ENCODE measurements around the gene TTLL10. TPM values are rescaled to one million over a fixed set of nuclear protein-coding genes. Genes with fewer than 3 reads are reported as not detected.

Gene TTLL10
- polyA plus RNA-seq, 1 of the 3 experiments (the other 2 are of a cell fraction), result not detected

GRCh38 chr1:1148569-1148968 is 25.1 kb upstream of the TTLL10 start:
- H3K9ac ChIP-seq, result no peak overlapping the region
- H3K27me3 ChIP-seq (ENCODE audit: insufficient read depth), result no peaks in the 10 kb centered on the region
- H3K79me2 ChIP-seq (ENCODE audit: insufficient read depth), result no peaks in the 10 kb centered on the region
- no peaks in the 10 kb centered on the region for H3K9me3 ChIP-seq
- no peak overlapping the region for H3K4me2 ChIP-seq
- TF ChIP-seq SMC3 (IDR thresholded peaks at IDR 0.05; ENCODE audit: low read depth, low read length), result no peak
- TF ChIP-seq USF1 (IDR thresholded peaks at IDR 0.05; ENCODE audit: borderline replicate concordance, low read depth), result no peak
- no peak for TF ChIP-seq IRF3 (IDR thresholded peaks at IDR 0.05; ENCODE audit: low read depth, low read length)
- TF ChIP-seq EP300 (IDR thresholded peaks at IDR 0.05; ENCODE audit: borderline replicate concordance in 1 of 2, low read depth in 1 of 2, low read length in 1 of 2), result no peak
- TF ChIP-seq YY1 (IDR thresholded peaks at IDR 0.05; ENCODE audit: low read depth), result no peak
- TF ChIP-seq REST (IDR thresholded peaks at IDR 0.05; ENCODE audit: low read depth, low read length), result no peak
- TF ChIP-seq EZH2phosphoT487 (IDR thresholded peaks at IDR 0.05; ENCODE audit: borderline replicate concordance, low read depth), result no peak
- TF ChIP-seq NRF1 (IDR thresholded peaks at IDR 0.05; ENCODE audit: low read depth, low read length), result no peak
- no peak for TF ChIP-seq RFX5 (IDR thresholded peaks at IDR 0.05; ENCODE audit: low read length)
- no peak for TF ChIP-seq USF2 (IDR thresholded peaks at IDR 0.05; ENCODE audit: borderline replicate concordance, low read depth, low read length)
- TF ChIP-seq ZBTB33 (IDR thresholded peaks at IDR 0.05; ENCODE audit: borderline replicate concordance, low read depth), result no peak
- TF ChIP-seq SIN3A (IDR thresholded peaks at IDR 0.05; ENCODE audit: borderline replicate concordance, low read depth, low read length), result no peak
- TF ChIP-seq TEAD4 (IDR thresholded peaks at IDR 0.05; ENCODE audit: borderline replicate concordance, insufficient read depth), result no peak
- TF ChIP-seq GATA2 (CRISPR knock-in tag; IDR thresholded peaks at IDR 0.05), result no peak
- TF ChIP-seq NFIC (IDR thresholded peaks at IDR 0.05; ENCODE audit: borderline replicate concordance), result no peak
- TF ChIP-seq, protein P1, sequence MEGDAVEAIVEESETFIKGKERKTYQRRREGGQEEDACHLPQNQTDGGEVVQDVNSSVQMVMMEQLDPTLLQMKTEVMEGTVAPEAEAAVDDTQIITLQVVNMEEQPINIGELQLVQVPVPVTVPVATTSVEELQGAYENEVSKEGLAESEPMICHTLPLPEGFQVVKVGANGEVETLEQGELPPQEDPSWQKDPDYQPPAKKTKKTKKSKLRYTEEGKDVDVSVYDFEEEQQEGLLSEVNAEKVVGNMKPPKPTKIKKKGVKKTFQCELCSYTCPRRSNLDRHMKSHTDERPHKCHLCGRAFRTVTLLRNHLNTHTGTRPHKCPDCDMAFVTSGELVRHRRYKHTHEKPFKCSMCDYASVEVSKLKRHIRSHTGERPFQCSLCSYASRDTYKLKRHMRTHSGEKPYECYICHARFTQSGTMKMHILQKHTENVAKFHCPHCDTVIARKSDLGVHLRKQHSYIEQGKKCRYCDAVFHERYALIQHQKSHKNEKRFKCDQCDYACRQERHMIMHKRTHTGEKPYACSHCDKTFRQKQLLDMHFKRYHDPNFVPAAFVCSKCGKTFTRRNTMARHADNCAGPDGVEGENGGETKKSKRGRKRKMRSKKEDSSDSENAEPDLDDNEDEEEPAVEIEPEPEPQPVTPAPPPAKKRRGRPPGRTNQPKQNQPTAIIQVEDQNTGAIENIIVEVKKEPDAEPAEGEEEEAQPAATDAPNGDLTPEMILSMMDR (IDR thresholded peaks at IDR 0.05), result no peak
- TF ChIP-seq RAD21 (IDR thresholded peaks at IDR 0.05; ENCODE audit: low read length), result no peak
- TF ChIP-seq RCOR1 (IDR thresholded peaks at IDR 0.05; ENCODE audit: low read length), result no peak
- TF ChIP-seq TAF1 (IDR thresholded peaks at IDR 0.05; ENCODE audit: borderline replicate concordance, low read depth, low read length), result no peak
- no peak for TF ChIP-seq GABPA (IDR thresholded peaks at IDR 0.05; ENCODE audit: low read depth)
- POLR2A ChIA-PET, result no interaction called here
- H3K4me1 ChIP-seq (ENCODE audit: control insufficient read depth in 1 of 2, insufficient read depth in 2 of 2, low read depth in 1 of 2, low read length in 1 of 2), result no peaks in the 10 kb centered on the region; a peak in 1 of 4 replicates
- H3K4me3 ChIP-seq (ENCODE audit: low read depth in 2 of 2, low read length in 1 of 2), result no peak overlapping the region
- H2AFZ ChIP-seq (ENCODE audit: low read depth), result no peak overlapping the region
- 59% methylated on average over 16 of the region's 24 CpGs for WGBS (ENCODE audit: low lambda C conversion rate)
- peaks cover 15% of the 10 kb centered on the region for H3F3A ChIP-seq (replicated peaks; ENCODE audit: insufficient read depth)
- H4K20me1 ChIP-seq (ENCODE audit: insufficient read depth), result no peaks in the 10 kb centered on the region
- no peak for DNase-seq
- CTCF ChIA-PET, result interaction anchor here (0.6 kb wide), 1 partner anchor 143 kb away, joined by 4 read pairs; no protein-coding TSS in a partner anchor
- no peaks in the 10 kb centered on the region for H3K36me3 ChIP-seq (replicated peaks in 1 of 2; ENCODE audit: control insufficient read depth in 1 of 2, insufficient read depth in 2 of 2, low read length in 1 of 2)
- no peaks in the 10 kb centered on the region for H3K9me2 ChIP-seq
- no peak overlapping the region for H3K27ac ChIP-seq (ENCODE audit: low read depth in 2 of 2, low read length in 1 of 2)

All from SK-N-SH (cell line).